IMR-90 (cell line): ENCODE data around the gene COL23A1. TPM values are rescaled to one million over a fixed set of nuclear protein-coding genes. Genes with fewer than 3 reads are reported as not detected.

Experiments
- ATAC-seq: fragments of 200-7000 bp; cut with Tn5 transposase; 2 replicates; pipeline ENCODE4 v1.9.1; 2020; ENCODE audit warnings: low read depth, mild to moderate bottlenecking, moderate library complexity
- BruUV-seq: library from RNA; stranded (reverse); fragments of 400-500 nt; replicated peaks from 2 replicates; lab custom pipeline; 2021; lab: Mats Ljungman, UMichigan
- CTCF ChIA-PET: fragments of 300-600 bp; formaldehyde crosslinking; extraction: SDS; loops from one replicate; lab custom pipeline; 2021; ENCODE audit warnings: antibody characterized with exemption; lab: Yijun Ruan, JAX
- POLR2A ChIA-PET: fragments of 300-600 bp; sonication (Branson Sonifier 250); formaldehyde crosslinking; loops from one replicate; lab custom pipeline; 2022; ENCODE audit warnings: antibody characterized with exemption; ENCODE audit not compliant: unreplicated experiment; lab: Charles Lee
- DNase-seq: peaks from one replicate; pipeline ENCODE4 v3.0.0; 2013
- H2AFZ ChIP-seq: replicated peaks from 2 replicates; pipeline ENCODE3; 2013; ENCODE audit warnings: low read length, mild to moderate bottlenecking; ENCODE audit not compliant: poor library complexity
- H2AK5ac ChIP-seq: 2 replicates; pipeline ENCODE4 v1.6.1; 2013; ENCODE audit warnings: low read depth, low read length, inconsistent platforms
- H2AK9ac ChIP-seq: replicated peaks from 2 replicates; pipeline ENCODE3; 2013; ENCODE audit warnings: mild to moderate bottlenecking, low read depth, low read length, moderate library complexity; ENCODE audit not compliant: poor library complexity
- H2BK120ac ChIP-seq: 2 replicates; pipeline ENCODE4 v1.6.1; 2013; ENCODE audit warnings: low read depth, low read length, inconsistent platforms
- H2BK15ac ChIP-seq: 3 replicates; pipeline ENCODE4 v1.6.1; 2013; ENCODE audit warnings: low read depth, low read length, inconsistent platforms
- H2BK20ac ChIP-seq: 2 replicates; pipeline ENCODE4 v1.6.1; 2013; ENCODE audit warnings: low read depth, mild to moderate bottlenecking, inconsistent platforms, low read length, moderate library complexity
- H2BK5ac ChIP-seq: 2 replicates; pipeline ENCODE4 v1.6.1; 2013; ENCODE audit warnings: mild to moderate bottlenecking, low read depth, low read length, inconsistent platforms; ENCODE audit not compliant: poor library complexity, severe bottlenecking
- H3K14ac ChIP-seq: replicated peaks from 2 replicates; pipeline ENCODE4 v1.6.1; 2013; ENCODE audit warnings: low read depth, low read length, inconsistent platforms
- H3K18ac ChIP-seq: 2 replicates; pipeline ENCODE4 v1.6.1; 2013; ENCODE audit warnings: low read depth, low read length, control low read depth
- H3K23ac ChIP-seq: 2 replicates; pipeline ENCODE4 v1.6.1; 2013; ENCODE audit warnings: low read depth, low read length, inconsistent platforms
- H3K27ac ChIP-seq: 2 replicates; pipeline ENCODE4 v1.5.1; 2013; ENCODE audit warnings: mild to moderate bottlenecking, control low read depth, low read length; ENCODE audit not compliant: insufficient read depth
- H3K27me3 ChIP-seq: 2 replicates; pipeline ENCODE4 v1.6.1; 2013; ENCODE audit warnings: low read length; ENCODE audit not compliant: control insufficient read depth, insufficient read depth
- H3K36me3 ChIP-seq: 2 replicates; pipeline ENCODE4 v1.6.1; 2013; ENCODE audit warnings: low read length, mixed read lengths; ENCODE audit not compliant: control insufficient read depth, insufficient read depth
- H3K4ac ChIP-seq: 2 replicates; pipeline ENCODE4 v1.6.1; 2013; ENCODE audit warnings: low read depth, low read length, inconsistent platforms
- H3K4me1 ChIP-seq: 2 replicates; pipeline ENCODE4 v1.6.1; 2013; ENCODE audit warnings: low read length, mixed read lengths; ENCODE audit not compliant: control insufficient read depth, insufficient read depth
- H3K4me2 ChIP-seq: 2 replicates; pipeline ENCODE4 v1.6.1; 2013; ENCODE audit warnings: low read depth, mild to moderate bottlenecking, control low read depth, low read length, moderate library complexity
- H3K4me3 ChIP-seq: 2 replicates; pipeline ENCODE4 v1.5.1; 2013; ENCODE audit warnings: low read depth, mild to moderate bottlenecking, control low read depth, low read length, moderate library complexity; ENCODE audit not compliant: insufficient read depth
- H3K56ac ChIP-seq: 2 replicates; pipeline ENCODE4 v1.6.1; 2013; ENCODE audit warnings: low read length, inconsistent platforms; ENCODE audit not compliant: insufficient read depth; ENCODE audit errors: extremely low read depth
- H3K79me1 ChIP-seq, 2 experiments: 2 replicates each; pipeline ENCODE4 v1.6.1; 2013; ENCODE audit warnings: low read length in 2 of 2, inconsistent platforms in 1 of 2, low read depth in 1 of 2
- H3K9ac ChIP-seq: 2 replicates; pipeline ENCODE4 v1.6.1; 2013; ENCODE audit warnings: low read depth, low read length, control low read depth
- H3K9me1 ChIP-seq: 2 replicates; pipeline ENCODE4 v1.6.1; 2013; ENCODE audit warnings: low read length, inconsistent platforms; ENCODE audit not compliant: insufficient read depth
- H3K9me3 ChIP-seq: 2 replicates; pipeline ENCODE4 v1.6.1; 2013; ENCODE audit warnings: low read length; ENCODE audit not compliant: control insufficient read depth, insufficient read depth
- H4K20me1 ChIP-seq: 2 replicates; pipeline ENCODE4 v1.6.1; 2013; ENCODE audit warnings: low read length, inconsistent platforms; ENCODE audit not compliant: insufficient read depth
- H4K5ac ChIP-seq: 2 replicates; pipeline ENCODE4 v1.6.1; 2013; ENCODE audit warnings: mild to moderate bottlenecking, low read depth, low read length, control low read depth
- H4K8ac ChIP-seq, 2 experiments: 2 replicates each; pipeline ENCODE4 v1.6.1; 2013; ENCODE audit warnings: low read depth in 2 of 2, low read length in 2 of 2, control low read depth in 1 of 2, inconsistent platforms in 1 of 2
- H4K91ac ChIP-seq: 2 replicates; pipeline ENCODE4 v1.6.1; 2013; ENCODE audit warnings: low read depth, low read length, inconsistent platforms; ENCODE audit not compliant: insufficient read depth
- BHLHE40 ChIP-seq: fragments of 150-350 bp; IDR thresholded peaks from 2 replicates; pipeline ENCODE4 v1.6.1; 2016; ENCODE audit warnings: mild to moderate bottlenecking, low read depth, low read length
- CEBPB ChIP-seq: IDR thresholded peaks from 2 replicates; pipeline ENCODE4 v1.6.1; 2012; ENCODE audit warnings: low read depth, low read length, improper control_type of control experiment
- ELK1 ChIP-seq: fragments of 150-350 bp; IDR thresholded peaks from 2 replicates; pipeline ENCODE4 v1.6.1; 2016; ENCODE audit warnings: low read depth, mild to moderate bottlenecking, low read length, moderate library complexity, borderline replicate concordance
- MAFK ChIP-seq: IDR thresholded peaks from 2 replicates; pipeline ENCODE4 v1.6.1; 2012; ENCODE audit warnings: low read depth, low read length, improper control_type of control experiment
- MXI1 ChIP-seq: IDR thresholded peaks from 2 replicates; pipeline ENCODE4 v1.6.1; 2012; ENCODE audit warnings: low read depth, mild to moderate bottlenecking, low read length, moderate library complexity, borderline replicate concordance
- POLR2A ChIP-seq: IDR thresholded peaks from 2 replicates; pipeline ENCODE4 v1.6.1; 2012; ENCODE audit warnings: mild to moderate bottlenecking, low read depth, low read length
- RAD21 ChIP-seq: IDR thresholded peaks from 2 replicates; pipeline ENCODE4 v1.6.1; 2012; ENCODE audit warnings: low read length, improper control_type of control experiment
- RCOR1 ChIP-seq: IDR thresholded peaks from 2 replicates; pipeline ENCODE4 v1.6.1; 2012; ENCODE audit warnings: mild to moderate bottlenecking, low read length, improper control_type of control experiment; ENCODE audit not compliant: insufficient replicate concordance
- SMC3 ChIP-seq: fragments of 150-350 bp; IDR thresholded peaks from 2 replicates; pipeline ENCODE4 v1.6.1; 2016; ENCODE audit warnings: low read depth, mild to moderate bottlenecking, antibody characterized with exemption, low read length, moderate library complexity
- USF2 ChIP-seq: fragments of 150-350 bp; IDR thresholded peaks from 2 replicates; pipeline ENCODE4 v1.6.1; 2017; ENCODE audit warnings: mild to moderate bottlenecking, antibody characterized with exemption, low read length, low read depth
- WGBS, 2 experiments: methylation state at CpG; one replicate each; pipeline versions ENCODE4 v1.1.5 to v1.1.7; 2013; ENCODE audit warnings: missing lambda C conversion rate in 2 of 2; ENCODE audit not compliant: insufficient read length in 1 of 2; ENCODE audit errors: extremely low coverage in 2 of 2; 5-methylcytosine and 5-hydroxymethylcytosine counted together
- dilution Hi-C: fragments of 300-500 bp; cut with HindIII; formaldehyde crosslinking; loops from one replicate; pipeline ENCODE4 v1.14.3; 2018; ENCODE audit warnings: low sequenced_read_pairs; ENCODE audit not compliant: unreplicated experiment
- in situ Hi-C: fragments of 300-500 bp; cut with MboI; formaldehyde crosslinking; loops from 3 replicates; pipeline ENCODE4 v1.14.3; 2019; ENCODE audit warnings: low sequenced_read_pairs, inconsistent platforms, mixed read lengths
- intact Hi-C: fragments of 100-400 bp; cut with micrococcal nuclease; formaldehyde crosslinking; loops from 2 replicates; pipeline ENCODE4 v1.10.0; 2022
- polyA plus RNA-seq, 3 experiments: library from polyadenylated mRNA; depleted of rRNA; stranded (reverse); fragments of >200 nt; gene quantifications; 2 replicates each; pipeline ENCODE4 v1.2.3, GENCODE V29; 2012; ENCODE audit warnings: low replicate concordance in 1 of 3
- total RNA-seq: library from RNA; depleted of rRNA; stranded (reverse); fragments of >200 nt; gene quantifications from 2 replicates; pipeline ENCODE4 v1.2.3, GENCODE V29; 2012

The COL23A1 gene
- total and polyA plus RNA-seq, 2 of the 4 experiments (the other 2 are of a cell fraction) = not detected

- peaks cover 45% of the 10 kb centered on the region for H3K9me3 ChIP-seq
- no peak overlapping the region for H4K91ac ChIP-seq
- no peaks in the 10 kb centered on the region for H3K4me1 ChIP-seq
- DNase-seq (no peak), ATAC-seq (no peak)
- no peak overlapping the region for H2BK20ac ChIP-seq
- H3K9me1 ChIP-seq = no peaks in the 10 kb centered on the region
- no peaks in the 10 kb centered on the region for H4K20me1 ChIP-seq
- intact Hi-C loops (no loop called here), dilution Hi-C loops (no loop called here), in situ Hi-C loops (no loop called here)
- no peak overlapping the region for H2AK5ac ChIP-seq
- no peak overlapping the region for H3K18ac ChIP-seq
- ChIA-PET CTCF (no interaction called here), POLR2A (no interaction called here)
- no peak overlapping the region for H2BK120ac ChIP-seq
- H3K36me3 ChIP-seq = no peaks in the 10 kb centered on the region
- no peaks in the 10 kb centered on the region for H3K79me1 ChIP-seq
- no peak overlapping the region for H3K56ac ChIP-seq
- no peak overlapping the region for H3K14ac ChIP-seq
- H3K4me3 ChIP-seq = no peak overlapping the region
- no peaks in the 10 kb centered on the region for H3K27me3 ChIP-seq
- H3K4me2 ChIP-seq = no peak overlapping the region
- H3K4ac ChIP-seq = no peak overlapping the region
- no peak overlapping the region for H4K8ac ChIP-seq
- no peak overlapping the region for H2BK15ac ChIP-seq
- H2AK9ac ChIP-seq = no peak overlapping the region
- H3K9ac ChIP-seq = no peak overlapping the region
- H3K27ac ChIP-seq = no peak overlapping the region
- no peak overlapping the region for H4K5ac ChIP-seq
- TF ChIP-seq RCOR1 (no peak), ELK1 (no peak), BHLHE40 (no peak), MXI1 (no peak), SMC3 (no peak), POLR2A (no peak), RAD21 (no peak), MAFK (no peak), CEBPB (no peak), USF2 (no peak)
- BruUV-seq = no TSS peak
- H2BK5ac ChIP-seq = no peak overlapping the region
- no peak overlapping the region for H3K23ac ChIP-seq
- 82% methylated on average over 10 of the region's 21 CpGs; no CpG with 5 or more reads in 1 of the 2 experiments for WGBS, 2 experiments
- no peak overlapping the region for H2AFZ ChIP-seq
Observed at GRCh38 chr5:178366998-178367735, 223.0 kb downstream of the COL23A1 start.
